C4-2B (cell line): ENCODE measurements around the gene GIT1.

Experiments
- ZFX ChIP-seq: fragments of 450-650 bp; IDR thresholded peaks from 2 replicates; pipeline ENCODE4 v1.6.1; 2017
- TF ChIP-seq, protein P1 (sequence below): fragments of 450-650 bp; conservative IDR thresholded peaks from 2 replicates; pipeline ENCODE4 v1.5.1; 2017; ENCODE audit warnings: mild to moderate bottlenecking

DNA sequence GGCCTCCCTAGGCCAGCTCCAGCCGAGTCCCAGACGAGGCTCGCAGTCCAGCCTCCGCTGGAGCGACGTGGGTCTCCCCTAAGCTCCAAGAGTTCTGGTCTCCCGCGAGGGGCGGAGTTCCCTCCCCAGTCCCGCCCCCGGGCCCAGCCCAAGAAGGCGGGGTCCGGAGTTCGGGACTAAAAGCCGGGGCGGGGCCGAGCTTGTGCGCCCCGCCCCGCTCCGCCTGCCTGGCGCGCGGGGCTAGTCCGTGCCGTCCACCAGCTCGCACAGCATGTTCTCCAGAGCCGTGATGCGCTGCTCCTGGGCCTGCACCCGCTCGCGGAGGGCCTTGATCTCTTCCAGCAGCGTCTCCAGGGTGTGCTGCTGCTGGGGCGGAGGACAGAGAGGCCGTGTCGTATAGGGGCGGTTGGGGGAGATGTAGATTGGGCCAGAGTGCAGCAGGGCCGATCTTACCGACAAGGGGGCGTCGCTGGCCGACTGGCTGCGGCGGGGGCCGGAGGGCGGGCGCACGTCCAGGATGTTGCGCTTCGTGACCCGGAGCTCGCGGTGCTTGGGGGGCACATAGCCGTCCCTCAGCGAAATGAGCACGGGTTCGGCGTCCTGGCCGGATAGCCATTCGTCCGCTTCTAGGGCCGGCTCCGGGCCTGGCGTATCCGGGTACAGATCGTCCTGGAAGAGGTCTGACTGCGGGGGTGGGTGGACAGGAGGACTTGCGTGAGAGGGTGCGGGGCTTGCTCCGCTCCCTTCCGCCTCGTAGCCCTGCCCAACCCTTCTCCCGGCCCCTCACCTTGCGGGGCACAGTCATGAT is 26.2 kb upstream of the GIT1 start:
- TF ChIP-seq, protein P1, sequence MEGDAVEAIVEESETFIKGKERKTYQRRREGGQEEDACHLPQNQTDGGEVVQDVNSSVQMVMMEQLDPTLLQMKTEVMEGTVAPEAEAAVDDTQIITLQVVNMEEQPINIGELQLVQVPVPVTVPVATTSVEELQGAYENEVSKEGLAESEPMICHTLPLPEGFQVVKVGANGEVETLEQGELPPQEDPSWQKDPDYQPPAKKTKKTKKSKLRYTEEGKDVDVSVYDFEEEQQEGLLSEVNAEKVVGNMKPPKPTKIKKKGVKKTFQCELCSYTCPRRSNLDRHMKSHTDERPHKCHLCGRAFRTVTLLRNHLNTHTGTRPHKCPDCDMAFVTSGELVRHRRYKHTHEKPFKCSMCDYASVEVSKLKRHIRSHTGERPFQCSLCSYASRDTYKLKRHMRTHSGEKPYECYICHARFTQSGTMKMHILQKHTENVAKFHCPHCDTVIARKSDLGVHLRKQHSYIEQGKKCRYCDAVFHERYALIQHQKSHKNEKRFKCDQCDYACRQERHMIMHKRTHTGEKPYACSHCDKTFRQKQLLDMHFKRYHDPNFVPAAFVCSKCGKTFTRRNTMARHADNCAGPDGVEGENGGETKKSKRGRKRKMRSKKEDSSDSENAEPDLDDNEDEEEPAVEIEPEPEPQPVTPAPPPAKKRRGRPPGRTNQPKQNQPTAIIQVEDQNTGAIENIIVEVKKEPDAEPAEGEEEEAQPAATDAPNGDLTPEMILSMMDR, result no peak
- TF ChIP-seq ZFX, result no peak
